Measurements from ENCODE around the gene JPT1.

Gene JPT1

DNA sequence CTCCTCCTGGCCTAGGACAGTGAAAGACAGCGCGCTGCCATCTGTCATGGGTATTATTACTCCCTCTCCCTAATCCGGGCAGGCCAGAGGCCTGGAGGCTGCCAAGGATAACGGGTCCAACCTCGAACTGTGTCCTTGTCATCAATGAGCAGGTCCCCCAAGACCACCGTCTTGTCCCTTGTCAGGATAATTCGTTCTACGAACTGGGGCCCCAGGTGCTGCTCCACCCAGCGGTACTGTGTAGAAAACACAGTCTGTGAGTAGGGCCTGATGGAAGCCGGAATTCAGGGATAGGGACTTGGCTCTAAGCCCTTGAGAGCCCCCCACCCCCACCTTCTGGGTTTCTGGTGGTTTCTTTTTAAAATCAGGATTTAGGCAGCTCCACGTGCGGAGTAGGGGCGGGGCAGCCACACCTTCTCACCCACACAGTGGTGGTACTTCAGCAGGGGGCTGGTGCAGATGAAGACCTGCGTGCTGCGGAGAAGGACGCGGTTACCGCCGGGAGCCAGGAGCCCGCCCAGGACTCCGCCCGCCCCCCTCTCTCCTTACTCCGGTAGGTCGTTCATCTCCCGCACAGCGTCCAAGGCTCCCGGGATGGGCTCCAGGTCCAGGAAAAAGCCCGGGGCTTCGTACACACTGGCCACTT, 23.6 kb downstream of the JPT1 start:
- H3K79me2 ChIP-seq (ENCODE audit: insufficient read depth, low read length), result peaks cover 32% of the 10 kb centered on the region
- H3K36me3 ChIP-seq (ENCODE audit: insufficient read depth, low read length), result peaks cover 19% of the 10 kb centered on the region; the same call in 1 of the 2 replicates
- H3K9ac ChIP-seq (ENCODE audit: low read depth, low read length, poor library complexity, severe bottlenecking), result peak overlapping the region; percentile 92
- peaks cover 19% of the 10 kb centered on the region for H4K20me1 ChIP-seq (ENCODE audit: insufficient read depth, low read length, poor library complexity, severe bottlenecking)
- H3K9me2 ChIP-seq (replicated peaks; ENCODE audit: low read depth, low read length), result no peaks in the 10 kb centered on the region
- H3K4me1 ChIP-seq (ENCODE audit: insufficient read depth, low read length, poor library complexity, severe bottlenecking), result peaks cover 12% of the 10 kb centered on the region
- peak overlapping the region; percentile 85 for H3K4me3 ChIP-seq (ENCODE audit: low read length, poor library complexity, severe bottlenecking)
- TF ChIP-seq, protein P1, sequence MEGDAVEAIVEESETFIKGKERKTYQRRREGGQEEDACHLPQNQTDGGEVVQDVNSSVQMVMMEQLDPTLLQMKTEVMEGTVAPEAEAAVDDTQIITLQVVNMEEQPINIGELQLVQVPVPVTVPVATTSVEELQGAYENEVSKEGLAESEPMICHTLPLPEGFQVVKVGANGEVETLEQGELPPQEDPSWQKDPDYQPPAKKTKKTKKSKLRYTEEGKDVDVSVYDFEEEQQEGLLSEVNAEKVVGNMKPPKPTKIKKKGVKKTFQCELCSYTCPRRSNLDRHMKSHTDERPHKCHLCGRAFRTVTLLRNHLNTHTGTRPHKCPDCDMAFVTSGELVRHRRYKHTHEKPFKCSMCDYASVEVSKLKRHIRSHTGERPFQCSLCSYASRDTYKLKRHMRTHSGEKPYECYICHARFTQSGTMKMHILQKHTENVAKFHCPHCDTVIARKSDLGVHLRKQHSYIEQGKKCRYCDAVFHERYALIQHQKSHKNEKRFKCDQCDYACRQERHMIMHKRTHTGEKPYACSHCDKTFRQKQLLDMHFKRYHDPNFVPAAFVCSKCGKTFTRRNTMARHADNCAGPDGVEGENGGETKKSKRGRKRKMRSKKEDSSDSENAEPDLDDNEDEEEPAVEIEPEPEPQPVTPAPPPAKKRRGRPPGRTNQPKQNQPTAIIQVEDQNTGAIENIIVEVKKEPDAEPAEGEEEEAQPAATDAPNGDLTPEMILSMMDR (conservative IDR thresholded peaks at IDR 0.05; ENCODE audit: low read length), result peak; percentile 69
- no peak for TF ChIP-seq EZH2phosphoT487 (IDR thresholded peaks at IDR 0.05; ENCODE audit: borderline replicate concordance)
- H2AFZ ChIP-seq (ENCODE audit: low read length), result peak overlapping the region; percentile 68
- H3K27me3 ChIP-seq (ENCODE audit: insufficient read depth, low read length, poor library complexity, severe bottlenecking), result no peaks in the 10 kb centered on the region
- no peaks in the 10 kb centered on the region for H3K9me3 ChIP-seq (ENCODE audit: insufficient read depth, low read depth, low read length)
- peak overlapping the region; percentile 82 for H3K4me2 ChIP-seq (ENCODE audit: low read depth, low read length, poor library complexity, severe bottlenecking)
- peaks cover 18% of the 10 kb centered on the region; the same call in 1 of the 2 replicates for H3F3A ChIP-seq (ENCODE audit: low read depth)

DNA sequence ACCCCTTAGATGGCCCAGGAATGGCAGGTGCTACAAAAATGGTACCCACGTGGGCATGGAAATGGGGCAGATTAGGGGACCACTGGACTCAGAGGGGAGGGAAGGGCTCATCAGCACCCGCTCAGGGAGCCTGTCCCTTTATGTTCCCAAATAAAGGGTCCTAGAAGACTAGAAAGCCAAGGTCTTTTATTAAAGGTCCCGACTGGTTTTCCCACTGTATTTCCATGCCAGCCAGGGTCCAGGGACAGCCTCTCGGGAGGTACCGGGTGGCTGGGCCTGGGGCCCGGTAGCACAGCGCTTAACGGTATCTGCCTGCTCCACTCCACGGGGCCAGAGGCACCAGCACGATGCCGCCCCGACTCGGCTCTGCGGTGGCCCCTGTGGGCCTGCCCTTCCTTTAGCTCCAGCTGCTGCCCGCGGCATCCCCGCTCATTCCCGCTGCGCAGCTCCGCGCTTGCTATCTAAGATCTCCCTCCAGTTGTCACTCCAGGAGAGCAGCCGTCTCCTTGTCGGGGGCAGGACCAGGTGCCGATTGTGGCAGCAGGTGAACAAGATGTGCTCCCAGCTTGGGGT, 24.2 kb downstream of the JPT1 start:
- H2AFZ ChIP-seq (ENCODE audit: low read length), result no peak overlapping the region
- TF ChIP-seq, protein P1 (conservative IDR thresholded peaks at IDR 0.05; ENCODE audit: low read length), result no peak
- TF ChIP-seq EZH2phosphoT487 (IDR thresholded peaks at IDR 0.05; ENCODE audit: borderline replicate concordance), result no peak
- no peaks in the 10 kb centered on the region for H3K27me3 ChIP-seq (ENCODE audit: insufficient read depth, low read length, poor library complexity, severe bottlenecking)
- H3K79me2 ChIP-seq (ENCODE audit: insufficient read depth, low read length), result peaks cover 27% of the 10 kb centered on the region
- peaks cover 13% of the 10 kb centered on the region; the same call in 1 of the 2 replicates for H3K36me3 ChIP-seq (ENCODE audit: insufficient read depth, low read length)
- peaks cover 14% of the 10 kb centered on the region; the same call in 1 of the 2 replicates for H3F3A ChIP-seq (ENCODE audit: low read depth)
- H3K9ac ChIP-seq (ENCODE audit: low read depth, low read length, poor library complexity, severe bottlenecking), result peak overlapping the region; percentile 92
- peaks cover 12% of the 10 kb centered on the region for H3K4me1 ChIP-seq (ENCODE audit: insufficient read depth, low read length, poor library complexity, severe bottlenecking)
- H4K20me1 ChIP-seq (ENCODE audit: insufficient read depth, low read length, poor library complexity, severe bottlenecking), result peaks cover 13% of the 10 kb centered on the region
- no peaks in the 10 kb centered on the region for H3K9me3 ChIP-seq (ENCODE audit: insufficient read depth, low read depth, low read length)
- no peaks in the 10 kb centered on the region for H3K9me2 ChIP-seq (replicated peaks; ENCODE audit: low read depth, low read length)
- peak overlapping the region; percentile 85 for H3K4me3 ChIP-seq (ENCODE audit: low read length, poor library complexity, severe bottlenecking)
- peak overlapping the region; percentile 82 for H3K4me2 ChIP-seq (ENCODE audit: low read depth, low read length, poor library complexity, severe bottlenecking)

GRCh38 chr17:75129576-75129975, 24.7 kb downstream of the JPT1 start:
- Histone ChIP-seq H3F3A (ENCODE audit: low read depth) (0 out of 2 replicates have a peak, but pooled peaks cover 9% of the 10 kb centered on the region), H2AFZ (ENCODE audit: low read length) (no peak overlapping the region), H3K4me3 (ENCODE audit: low read length, poor library complexity, severe bottlenecking) (no peak overlapping the region), H3K9ac (ENCODE audit: low read depth, low read length, poor library complexity, severe bottlenecking) (no peak overlapping the region), H4K20me1 (ENCODE audit: insufficient read depth, low read length, poor library complexity, severe bottlenecking) (peaks cover 12% of the 10 kb centered on the region), H3K9me2 (replicated peaks; ENCODE audit: low read depth, low read length) (no peaks in the 10 kb centered on the region), H3K4me1 (ENCODE audit: insufficient read depth, low read length, poor library complexity, severe bottlenecking) (peaks cover 15% of the 10 kb centered on the region), H3K27me3 (ENCODE audit: insufficient read depth, low read length, poor library complexity, severe bottlenecking) (no peaks in the 10 kb centered on the region), H3K79me2 (ENCODE audit: insufficient read depth, low read length) (peaks cover 26% of the 10 kb centered on the region), H3K9me3 (ENCODE audit: insufficient read depth, low read depth, low read length) (no peaks in the 10 kb centered on the region), H3K36me3 (ENCODE audit: insufficient read depth, low read length) (peaks cover 7% of the 10 kb centered on the region; the same call in 1 of the 2 replicates), H3K4me2 (ENCODE audit: low read depth, low read length, poor library complexity, severe bottlenecking) (peak overlapping the region; percentile 82)
- TF ChIP-seq EZH2phosphoT487 (IDR thresholded peaks at IDR 0.05; ENCODE audit: borderline replicate concordance), result no peak
- TF ChIP-seq, protein P1 (conservative IDR thresholded peaks at IDR 0.05; ENCODE audit: low read length), result no peak

Measured in Loucy (cell line).